Measurements from ENCODE around the gene FOSL2.
A peak's percentile ranks its signal among the peaks of the same experiment; 100 is the strongest.

FOSL2 gene

GRCh38 chr2:28463211-28463816 is 70.7 kb downstream of the FOSL2 start:
- Histone ChIP-seq H4K20me1 (ENCODE audit: insufficient read depth, low read length) (no peaks in the 10 kb centered on the region), H3K79me2 (ENCODE audit: insufficient read depth, low read length) (no peaks in the 10 kb centered on the region), H3K9me3 (ENCODE audit: insufficient read depth, low read length, severe bottlenecking) (no peaks in the 10 kb centered on the region), H3K4me1 (ENCODE audit: insufficient read depth, low read length) (no peaks in the 10 kb centered on the region), H3K27me3 (ENCODE audit: insufficient read depth, low read length, poor library complexity) (peaks cover 3% of the 10 kb centered on the region), H3K4me3 (ENCODE audit: low read depth in 1 of 2, low read length in 2 of 2) (no peak overlapping the region), H2AFZ (ENCODE audit: low read depth, low read length) (no peak overlapping the region), H3K9ac (ENCODE audit: low read depth, low read length) (no peak overlapping the region), H3K27ac (ENCODE audit: low read length) (no peak overlapping the region), H3K36me3 (ENCODE audit: insufficient read depth, low read length) (no peaks in the 10 kb centered on the region), H3K4me2 (ENCODE audit: insufficient read depth, low read length) (no peak overlapping the region)
- no peak for TF ChIP-seq EZH2 (IDR thresholded peaks at IDR 0.05; ENCODE audit: borderline replicate concordance, low read depth, low read length, severe bottlenecking)
- TF ChIP-seq CTCF (IDR thresholded peaks at IDR 0.05; ENCODE audit: borderline replicate concordance, extremely low read depth, low read length, poor library complexity, severe bottlenecking): no peak
- ATAC-seq (ENCODE audit: insufficient read depth, low read depth) (no peak), DNase-seq (no peak)

DNA sequence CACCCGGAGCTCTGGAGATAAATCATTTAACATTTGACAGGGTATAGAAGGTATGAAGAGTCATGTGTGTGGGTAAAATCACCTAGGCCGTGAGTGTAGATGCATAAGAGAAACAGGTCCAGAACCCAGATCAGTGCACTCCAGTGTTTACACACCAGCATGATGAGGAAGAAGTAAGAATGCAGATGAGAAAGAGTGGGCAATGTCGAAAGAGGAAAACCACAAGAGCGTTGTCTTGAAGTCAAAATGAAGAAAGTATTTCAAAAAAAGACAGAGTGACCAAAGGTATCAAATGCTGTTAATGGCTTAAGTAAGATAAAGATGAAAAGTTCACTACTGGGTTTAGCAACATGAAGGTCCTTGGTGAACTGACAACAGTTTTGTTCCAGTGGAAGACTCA is 71.2 kb downstream of the FOSL2 start:
- ATAC-seq (ENCODE audit: insufficient read depth, low read depth) (no peak), DNase-seq (no peak)
- Histone ChIP-seq H3K4me2 (ENCODE audit: insufficient read depth, low read length) (no peak overlapping the region), H2AFZ (ENCODE audit: low read depth, low read length) (no peak overlapping the region), H3K4me3 (ENCODE audit: low read depth in 1 of 2, low read length in 2 of 2) (no peak overlapping the region), H3K36me3 (ENCODE audit: insufficient read depth, low read length) (no peaks in the 10 kb centered on the region), H3K27me3 (ENCODE audit: insufficient read depth, low read length, poor library complexity) (peaks cover 3% of the 10 kb centered on the region), H4K20me1 (ENCODE audit: insufficient read depth, low read length) (no peaks in the 10 kb centered on the region), H3K9me3 (ENCODE audit: insufficient read depth, low read length, severe bottlenecking) (no peaks in the 10 kb centered on the region), H3K9ac (ENCODE audit: low read depth, low read length) (no peak overlapping the region), H3K27ac (ENCODE audit: low read length) (no peak overlapping the region), H3K79me2 (ENCODE audit: insufficient read depth, low read length) (no peaks in the 10 kb centered on the region), H3K4me1 (ENCODE audit: insufficient read depth, low read length) (no peaks in the 10 kb centered on the region)
- TF ChIP-seq CTCF (IDR thresholded peaks at IDR 0.05; ENCODE audit: borderline replicate concordance, extremely low read depth, low read length, poor library complexity, severe bottlenecking): no peak
- TF ChIP-seq EZH2 (IDR thresholded peaks at IDR 0.05; ENCODE audit: borderline replicate concordance, low read depth, low read length, severe bottlenecking): no peak

GRCh38 chr2:28465148-28465885 is 72.7 kb downstream of the FOSL2 start:
- ATAC-seq (ENCODE audit: insufficient read depth, low read depth) (peak; percentile 59), DNase-seq (no peak)
- TF ChIP-seq EZH2 (IDR thresholded peaks at IDR 0.05; ENCODE audit: borderline replicate concordance, low read depth, low read length, severe bottlenecking): no peak
- TF ChIP-seq CTCF (IDR thresholded peaks at IDR 0.05; ENCODE audit: borderline replicate concordance, extremely low read depth, low read length, poor library complexity, severe bottlenecking): no peak
- Histone ChIP-seq H3K4me1 (ENCODE audit: insufficient read depth, low read length) (no peaks in the 10 kb centered on the region), H4K20me1 (ENCODE audit: insufficient read depth, low read length) (no peaks in the 10 kb centered on the region), H3K27me3 (ENCODE audit: insufficient read depth, low read length, poor library complexity) (peaks cover 3% of the 10 kb centered on the region), H3K27ac (ENCODE audit: low read length) (no peak overlapping the region), H3K4me2 (ENCODE audit: insufficient read depth, low read length) (no peak overlapping the region), H3K9me3 (ENCODE audit: insufficient read depth, low read length, severe bottlenecking) (no peaks in the 10 kb centered on the region), H3K36me3 (ENCODE audit: insufficient read depth, low read length) (no peaks in the 10 kb centered on the region), H3K79me2 (ENCODE audit: insufficient read depth, low read length) (no peaks in the 10 kb centered on the region), H3K4me3 (ENCODE audit: low read depth in 1 of 2, low read length in 2 of 2) (no peak overlapping the region), H3K9ac (ENCODE audit: low read depth, low read length) (no peak overlapping the region), H2AFZ (ENCODE audit: low read depth, low read length) (no peak overlapping the region)
